ENCODE measurements around the gene CCNK. TPM values are rescaled to one million over a fixed set of nuclear protein-coding genes. Genes with fewer than 3 reads are reported as not detected.

Gene CCNK
- total and polyA plus RNA-seq, 10 donors = 11.8 to 58.3 (median 39.8) TPM

- Histone ChIP-seq H3K4me3 (no peak overlapping the region), H3K27ac (no peak overlapping the region), H3K36me3 (no peaks in the 10 kb centered on the region), H3K27me3 (replicated peaks in 1 of 7) (no peaks in the 10 kb centered on the region), H3K4me1 (peaks cover 0 to 35% (median 6%) of the 10 kb centered on the region in 6 donors), H3K9me3 (no peaks in the 10 kb centered on the region)
- 67 to 78% (median 73%) methylated on average over 9 to 13 of the region's 13 CpGs for WGBS, 5 donors
- TF ChIP-seq POLR2AphosphoS5 (IDR thresholded peaks at IDR 0.05) (no peak), CTCF (IDR thresholded peaks at IDR 0.05 in 8 of 11, conservative IDR thresholded peaks at IDR 0.05 in 3 of 11) (no peak), POLR2A (IDR thresholded peaks at IDR 0.05) (no peak)
- DNase-seq = no peak
- intact Hi-C loops (cut with DNase I; ENCODE audit: low total_unique reads) = no loop called here
Observed at GRCh38 chr14:99552572-99553216, 71.5 kb downstream of the CCNK start.

GRCh38 chr14:99554184-99554583 lies 73.0 kb downstream of the CCNK start:
- no peaks in the 10 kb centered on the region for H3K27me3 ChIP-seq (replicated peaks in 1 of 7)
- no peak overlapping the region for H3K27ac ChIP-seq
- H3K4me3 ChIP-seq = no peak overlapping the region
- WGBS, 5 donors = 78 to 86% (median 84%) methylated on average over 7 to 12 of the region's 12 CpGs
- intact Hi-C loops (cut with DNase I; ENCODE audit: low total_unique reads) = no loop called here
- DNase-seq = no peak
- no peaks in the 10 kb centered on the region for H3K36me3 ChIP-seq
- peaks cover 0 to 32% (median 6%) of the 10 kb centered on the region in 6 donors for H3K4me1 ChIP-seq
- H3K9me3 ChIP-seq = no peaks in the 10 kb centered on the region
- TF ChIP-seq POLR2AphosphoS5 (IDR thresholded peaks at IDR 0.05) (no peak), CTCF (IDR thresholded peaks at IDR 0.05 in 8 of 11, conservative IDR thresholded peaks at IDR 0.05 in 3 of 11) (no peak), POLR2A (IDR thresholded peaks at IDR 0.05) (no peak)

- TF ChIP-seq CTCF (IDR thresholded peaks at IDR 0.05 in 8 of 11, conservative IDR thresholded peaks at IDR 0.05 in 3 of 11) (no peak), POLR2AphosphoS5 (IDR thresholded peaks at IDR 0.05) (no peak), POLR2A (IDR thresholded peaks at IDR 0.05) (no peak)
- Histone ChIP-seq H3K4me1 (peaks cover 0 to 25% (median 5%) of the 10 kb centered on the region in 6 donors), H3K9me3 (no peaks in the 10 kb centered on the region), H3K27me3 (replicated peaks in 1 of 7) (no peaks in the 10 kb centered on the region), H3K27ac (no peak overlapping the region), H3K36me3 (no peaks in the 10 kb centered on the region), H3K4me3 (no peak overlapping the region)
- DNase-seq = no peak
- WGBS, 5 donors = 62 to 78% (median 71%) methylated on average over 8 to 9 of the region's 9 CpGs
- intact Hi-C loops (cut with DNase I; ENCODE audit: low total_unique reads) = no loop called here
Observed at GRCh38 chr14:99554757-99555531, 73.7 kb downstream of the CCNK start.

GRCh38 chr14:99556134-99556791 lies 75.1 kb downstream of the CCNK start:
- intact Hi-C loops (cut with DNase I; ENCODE audit: low total_unique reads) = no loop called here
- TF ChIP-seq CTCF (IDR thresholded peaks at IDR 0.05 in 8 of 11, conservative IDR thresholded peaks at IDR 0.05 in 3 of 11) = no peak
- no peak for TF ChIP-seq POLR2A (IDR thresholded peaks at IDR 0.05)
- TF ChIP-seq POLR2AphosphoS5 (IDR thresholded peaks at IDR 0.05) = no peak
- no peaks in the 10 kb centered on the region for H3K36me3 ChIP-seq
- H3K4me3 ChIP-seq = no peak overlapping the region
- no peaks in the 10 kb centered on the region for H3K27me3 ChIP-seq (replicated peaks in 1 of 7)
- 90 to 97% (median 91%) methylated on average over 10 of the region's 10 CpGs for WGBS, 5 donors
- no peak overlapping the region for H3K27ac ChIP-seq
- no peak for DNase-seq
- no peaks in the 10 kb centered on the region for H3K9me3 ChIP-seq
- H3K4me1 ChIP-seq = peaks cover 0 to 22% (median 3%) of the 10 kb centered on the region in 6 donors

All from spleen (tissue), 11 donors.